ENCODE results near the gene SCMH1. TPM values are rescaled to one million over a fixed set of nuclear protein-coding genes. Genes with fewer than 3 reads are reported as not detected.

The SCMH1 gene
- total and polyA plus RNA-seq, 2 of the 4 experiments (the other 2 are of a cell fraction), result 9.0 to 19.4 TPM

- dilution Hi-C loops (cut with HindIII; ENCODE audit: low sequenced_read_pairs, unreplicated experiment), result no loop called here
- no peaks in the 10 kb centered on the region for H4K20me1 ChIP-seq (ENCODE audit: insufficient read depth, low read length)
- no peak overlapping the region for H4K5ac ChIP-seq (ENCODE audit: low read depth, low read length)
- no peak overlapping the region for H3K27ac ChIP-seq (ENCODE audit: insufficient read depth, low read length)
- H3K4me3 ChIP-seq (ENCODE audit: insufficient read depth, low read depth, low read length), result no peak overlapping the region
- no peaks in the 10 kb centered on the region for H3K9me3 ChIP-seq (ENCODE audit: control insufficient read depth, insufficient read depth, low read length)
- H3K4me1 ChIP-seq (ENCODE audit: control insufficient read depth, insufficient read depth, low read length), result no peaks in the 10 kb centered on the region
- H3K9me1 ChIP-seq (ENCODE audit: insufficient read depth, low read length), result peaks cover 2% of the 10 kb centered on the region; the same call in 1 of the 2 replicates
- no peak overlapping the region for H2AFZ ChIP-seq (replicated peaks; ENCODE audit: low read length, poor library complexity)
- no peaks in the 10 kb centered on the region for H3K79me1 ChIP-seq (ENCODE audit: low read depth in 1 of 2, low read length in 2 of 2)
- intact Hi-C loops (cut with micrococcal nuclease), result no loop called here
- no peak overlapping the region for H2BK20ac ChIP-seq (ENCODE audit: low read depth, low read length)
- H3K56ac ChIP-seq (ENCODE audit: extremely low read depth, insufficient read depth, low read length), result no peak overlapping the region
- H2BK120ac ChIP-seq (ENCODE audit: low read depth, low read length), result no peak overlapping the region
- H3K4ac ChIP-seq (ENCODE audit: low read depth, low read length), result no peak overlapping the region
- H3K14ac ChIP-seq (replicated peaks; ENCODE audit: low read depth, low read length), result no peak overlapping the region
- DNase-seq (no peak), ATAC-seq (ENCODE audit: low read depth) (no peak)
- no TSS peak for BruUV-seq (replicated peaks)
- H3K23ac ChIP-seq (ENCODE audit: low read depth, low read length), result no peak overlapping the region
- ChIA-PET CTCF (no interaction called here), POLR2A (ENCODE audit: unreplicated experiment) (interaction anchor here (0.8 kb wide), 1 partner anchor 11 kb away, joined by 3 read pairs; no protein-coding TSS in a partner anchor)
- no peak overlapping the region for H3K9ac ChIP-seq (ENCODE audit: low read depth, low read length)
- no peak overlapping the region for H2AK9ac ChIP-seq (replicated peaks; ENCODE audit: low read depth, low read length, poor library complexity)
- H3K18ac ChIP-seq (ENCODE audit: low read depth, low read length), result no peak overlapping the region
- no peak overlapping the region for H2BK15ac ChIP-seq (ENCODE audit: low read depth, low read length)
- no peak for TF ChIP-seq RCOR1 (IDR thresholded peaks at IDR 0.05; ENCODE audit: insufficient replicate concordance, low read length)
- no peak for TF ChIP-seq MXI1 (IDR thresholded peaks at IDR 0.05; ENCODE audit: borderline replicate concordance, low read depth, low read length)
- TF ChIP-seq ELK1 (IDR thresholded peaks at IDR 0.05; ENCODE audit: borderline replicate concordance, low read depth, low read length), result no peak
- no peak for TF ChIP-seq SMC3 (IDR thresholded peaks at IDR 0.05; ENCODE audit: low read depth, low read length)
- no peak for TF ChIP-seq RFX5 (IDR thresholded peaks at IDR 0.05; ENCODE audit: low read depth, low read length)
- no peak for TF ChIP-seq POLR2A (IDR thresholded peaks at IDR 0.05; ENCODE audit: low read depth, low read length)
- no peak for TF ChIP-seq CTCF (conservative IDR thresholded peaks at IDR 0.05; ENCODE audit: low read depth, low read length)
- TF ChIP-seq USF2 (IDR thresholded peaks at IDR 0.05; ENCODE audit: low read depth, low read length), result no peak
- no CpG with 5 or more reads among the region's 5 CpGs for WGBS, 2 experiments (ENCODE audit: extremely low coverage in 2 of 2, insufficient read length in 1 of 2)
- H3K4me2 ChIP-seq (ENCODE audit: low read depth, low read length), result no peak overlapping the region
- H3K36me3 ChIP-seq (ENCODE audit: control insufficient read depth, insufficient read depth, low read length), result peaks cover 30% of the 10 kb centered on the region
- H4K91ac ChIP-seq (ENCODE audit: insufficient read depth, low read depth, low read length), result no peak overlapping the region
- no peaks in the 10 kb centered on the region for H3K27me3 ChIP-seq (ENCODE audit: control insufficient read depth, insufficient read depth, low read length)
- no peak overlapping the region for H2AK5ac ChIP-seq (ENCODE audit: low read depth, low read length)
- H2BK5ac ChIP-seq (ENCODE audit: low read depth, low read length, poor library complexity, severe bottlenecking), result no peak overlapping the region
- in situ Hi-C loops (cut with MboI; ENCODE audit: low sequenced_read_pairs), result loop anchor here (25.0 kb wide), 1 partner anchor 374 kb away; no protein-coding TSS in a partner anchor
- H4K8ac ChIP-seq (ENCODE audit: low read depth in 2 of 2, low read length in 2 of 2), result no peak overlapping the region
These were observed 204.0 kb downstream of the SCMH1 start for GRCh38 chr1:41038110-41038509.

All from IMR-90 (cell line).